H1 (cell line): ENCODE results near the gene MARCHF2.

Experiments used
- CEBPB ChIP-seq: IDR thresholded peaks from 2 replicates; pipeline ENCODE4 v1.6.1; 2012; ENCODE audit warnings: low read depth, low read length
- EGR1 ChIP-seq: IDR thresholded peaks from 2 replicates; pipeline ENCODE4 v1.6.1; 2011; ENCODE audit warnings: low read depth, low read length, borderline replicate concordance
- MAFK ChIP-seq: IDR thresholded peaks from 2 replicates; pipeline ENCODE4 v1.6.1; 2012; ENCODE audit warnings: low read depth, mild to moderate bottlenecking, improper control_type of control experiment, low read length
- POLR2A ChIP-seq, 2 experiments: IDR thresholded peaks; 1 replicate in 1 of 2; 2 replicates in 1 of 2; pipeline ENCODE4 v1.6.1; 2011; ENCODE audit warnings: low read depth in 2 of 2, low read length in 2 of 2, mild to moderate bottlenecking in 2 of 2; ENCODE audit errors: control extremely low read depth in 1 of 2
- TAF1 ChIP-seq: IDR thresholded peaks from 2 replicates; pipeline ENCODE4 v1.6.1; 2011; ENCODE audit warnings: mild to moderate bottlenecking, low read depth, low read length
- TF ChIP-seq, protein P1 (sequence below), 3 experiments: IDR thresholded peaks; 1 replicate in 2 of 3; 2 replicates in 1 of 3; pipeline versions ENCODE4 v1.5.1 to v1.6.1; 2011; ENCODE audit warnings: low read length in 3 of 3, mild to moderate bottlenecking in 3 of 3, inconsistent platforms in 2 of 3, low read depth in 1 of 3, moderate library complexity in 1 of 3; ENCODE audit not compliant: insufficient read depth in 1 of 3; ENCODE audit errors: control extremely low read depth in 1 of 3
- TF ChIP-seq, protein P2 (sequence below): fragments of 300-600 bp; sonication (generic); IDR thresholded peaks from 2 replicates; pipeline ENCODE4 v1.7.1; 2012; ENCODE audit warnings: low read length, moderate library complexity, mild to moderate bottlenecking, inconsistent platforms; ENCODE audit not compliant: insufficient replicate concordance

DNA sequence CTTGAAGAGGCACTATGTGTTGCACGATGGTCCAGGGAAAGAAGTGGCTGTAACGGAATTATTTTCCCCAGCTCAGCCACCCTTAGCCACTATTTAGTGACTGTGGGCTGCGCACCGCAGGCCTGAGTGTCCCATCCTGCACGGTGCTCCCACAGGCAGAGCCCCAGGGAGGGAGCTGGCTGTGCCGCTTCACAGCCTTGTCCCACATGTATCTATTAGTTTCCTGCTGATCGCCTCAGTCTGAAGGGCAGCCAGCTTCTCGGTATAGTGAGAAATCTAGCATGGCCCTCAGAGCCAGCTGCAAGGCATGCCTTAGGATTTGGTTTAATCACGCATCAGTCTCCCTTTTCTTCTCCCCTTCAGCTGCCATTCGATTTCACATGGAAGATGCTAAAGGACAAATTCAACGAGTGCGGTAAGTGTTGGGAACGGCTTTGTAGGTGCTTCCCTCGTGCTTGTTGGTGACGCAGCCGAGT, 73.6 kb downstream of the MARCHF2 start:
- TF ChIP-seq, protein P1, sequence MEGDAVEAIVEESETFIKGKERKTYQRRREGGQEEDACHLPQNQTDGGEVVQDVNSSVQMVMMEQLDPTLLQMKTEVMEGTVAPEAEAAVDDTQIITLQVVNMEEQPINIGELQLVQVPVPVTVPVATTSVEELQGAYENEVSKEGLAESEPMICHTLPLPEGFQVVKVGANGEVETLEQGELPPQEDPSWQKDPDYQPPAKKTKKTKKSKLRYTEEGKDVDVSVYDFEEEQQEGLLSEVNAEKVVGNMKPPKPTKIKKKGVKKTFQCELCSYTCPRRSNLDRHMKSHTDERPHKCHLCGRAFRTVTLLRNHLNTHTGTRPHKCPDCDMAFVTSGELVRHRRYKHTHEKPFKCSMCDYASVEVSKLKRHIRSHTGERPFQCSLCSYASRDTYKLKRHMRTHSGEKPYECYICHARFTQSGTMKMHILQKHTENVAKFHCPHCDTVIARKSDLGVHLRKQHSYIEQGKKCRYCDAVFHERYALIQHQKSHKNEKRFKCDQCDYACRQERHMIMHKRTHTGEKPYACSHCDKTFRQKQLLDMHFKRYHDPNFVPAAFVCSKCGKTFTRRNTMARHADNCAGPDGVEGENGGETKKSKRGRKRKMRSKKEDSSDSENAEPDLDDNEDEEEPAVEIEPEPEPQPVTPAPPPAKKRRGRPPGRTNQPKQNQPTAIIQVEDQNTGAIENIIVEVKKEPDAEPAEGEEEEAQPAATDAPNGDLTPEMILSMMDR (IDR thresholded peaks at IDR 0.05; ENCODE audit: control extremely low read depth in 1 of 3, insufficient read depth in 1 of 3, low read depth in 1 of 3, low read length in 3 of 3), result no peak
- no peak for TF ChIP-seq MAFK
- no peak for TF ChIP-seq CEBPB
- TF ChIP-seq, protein P2, sequence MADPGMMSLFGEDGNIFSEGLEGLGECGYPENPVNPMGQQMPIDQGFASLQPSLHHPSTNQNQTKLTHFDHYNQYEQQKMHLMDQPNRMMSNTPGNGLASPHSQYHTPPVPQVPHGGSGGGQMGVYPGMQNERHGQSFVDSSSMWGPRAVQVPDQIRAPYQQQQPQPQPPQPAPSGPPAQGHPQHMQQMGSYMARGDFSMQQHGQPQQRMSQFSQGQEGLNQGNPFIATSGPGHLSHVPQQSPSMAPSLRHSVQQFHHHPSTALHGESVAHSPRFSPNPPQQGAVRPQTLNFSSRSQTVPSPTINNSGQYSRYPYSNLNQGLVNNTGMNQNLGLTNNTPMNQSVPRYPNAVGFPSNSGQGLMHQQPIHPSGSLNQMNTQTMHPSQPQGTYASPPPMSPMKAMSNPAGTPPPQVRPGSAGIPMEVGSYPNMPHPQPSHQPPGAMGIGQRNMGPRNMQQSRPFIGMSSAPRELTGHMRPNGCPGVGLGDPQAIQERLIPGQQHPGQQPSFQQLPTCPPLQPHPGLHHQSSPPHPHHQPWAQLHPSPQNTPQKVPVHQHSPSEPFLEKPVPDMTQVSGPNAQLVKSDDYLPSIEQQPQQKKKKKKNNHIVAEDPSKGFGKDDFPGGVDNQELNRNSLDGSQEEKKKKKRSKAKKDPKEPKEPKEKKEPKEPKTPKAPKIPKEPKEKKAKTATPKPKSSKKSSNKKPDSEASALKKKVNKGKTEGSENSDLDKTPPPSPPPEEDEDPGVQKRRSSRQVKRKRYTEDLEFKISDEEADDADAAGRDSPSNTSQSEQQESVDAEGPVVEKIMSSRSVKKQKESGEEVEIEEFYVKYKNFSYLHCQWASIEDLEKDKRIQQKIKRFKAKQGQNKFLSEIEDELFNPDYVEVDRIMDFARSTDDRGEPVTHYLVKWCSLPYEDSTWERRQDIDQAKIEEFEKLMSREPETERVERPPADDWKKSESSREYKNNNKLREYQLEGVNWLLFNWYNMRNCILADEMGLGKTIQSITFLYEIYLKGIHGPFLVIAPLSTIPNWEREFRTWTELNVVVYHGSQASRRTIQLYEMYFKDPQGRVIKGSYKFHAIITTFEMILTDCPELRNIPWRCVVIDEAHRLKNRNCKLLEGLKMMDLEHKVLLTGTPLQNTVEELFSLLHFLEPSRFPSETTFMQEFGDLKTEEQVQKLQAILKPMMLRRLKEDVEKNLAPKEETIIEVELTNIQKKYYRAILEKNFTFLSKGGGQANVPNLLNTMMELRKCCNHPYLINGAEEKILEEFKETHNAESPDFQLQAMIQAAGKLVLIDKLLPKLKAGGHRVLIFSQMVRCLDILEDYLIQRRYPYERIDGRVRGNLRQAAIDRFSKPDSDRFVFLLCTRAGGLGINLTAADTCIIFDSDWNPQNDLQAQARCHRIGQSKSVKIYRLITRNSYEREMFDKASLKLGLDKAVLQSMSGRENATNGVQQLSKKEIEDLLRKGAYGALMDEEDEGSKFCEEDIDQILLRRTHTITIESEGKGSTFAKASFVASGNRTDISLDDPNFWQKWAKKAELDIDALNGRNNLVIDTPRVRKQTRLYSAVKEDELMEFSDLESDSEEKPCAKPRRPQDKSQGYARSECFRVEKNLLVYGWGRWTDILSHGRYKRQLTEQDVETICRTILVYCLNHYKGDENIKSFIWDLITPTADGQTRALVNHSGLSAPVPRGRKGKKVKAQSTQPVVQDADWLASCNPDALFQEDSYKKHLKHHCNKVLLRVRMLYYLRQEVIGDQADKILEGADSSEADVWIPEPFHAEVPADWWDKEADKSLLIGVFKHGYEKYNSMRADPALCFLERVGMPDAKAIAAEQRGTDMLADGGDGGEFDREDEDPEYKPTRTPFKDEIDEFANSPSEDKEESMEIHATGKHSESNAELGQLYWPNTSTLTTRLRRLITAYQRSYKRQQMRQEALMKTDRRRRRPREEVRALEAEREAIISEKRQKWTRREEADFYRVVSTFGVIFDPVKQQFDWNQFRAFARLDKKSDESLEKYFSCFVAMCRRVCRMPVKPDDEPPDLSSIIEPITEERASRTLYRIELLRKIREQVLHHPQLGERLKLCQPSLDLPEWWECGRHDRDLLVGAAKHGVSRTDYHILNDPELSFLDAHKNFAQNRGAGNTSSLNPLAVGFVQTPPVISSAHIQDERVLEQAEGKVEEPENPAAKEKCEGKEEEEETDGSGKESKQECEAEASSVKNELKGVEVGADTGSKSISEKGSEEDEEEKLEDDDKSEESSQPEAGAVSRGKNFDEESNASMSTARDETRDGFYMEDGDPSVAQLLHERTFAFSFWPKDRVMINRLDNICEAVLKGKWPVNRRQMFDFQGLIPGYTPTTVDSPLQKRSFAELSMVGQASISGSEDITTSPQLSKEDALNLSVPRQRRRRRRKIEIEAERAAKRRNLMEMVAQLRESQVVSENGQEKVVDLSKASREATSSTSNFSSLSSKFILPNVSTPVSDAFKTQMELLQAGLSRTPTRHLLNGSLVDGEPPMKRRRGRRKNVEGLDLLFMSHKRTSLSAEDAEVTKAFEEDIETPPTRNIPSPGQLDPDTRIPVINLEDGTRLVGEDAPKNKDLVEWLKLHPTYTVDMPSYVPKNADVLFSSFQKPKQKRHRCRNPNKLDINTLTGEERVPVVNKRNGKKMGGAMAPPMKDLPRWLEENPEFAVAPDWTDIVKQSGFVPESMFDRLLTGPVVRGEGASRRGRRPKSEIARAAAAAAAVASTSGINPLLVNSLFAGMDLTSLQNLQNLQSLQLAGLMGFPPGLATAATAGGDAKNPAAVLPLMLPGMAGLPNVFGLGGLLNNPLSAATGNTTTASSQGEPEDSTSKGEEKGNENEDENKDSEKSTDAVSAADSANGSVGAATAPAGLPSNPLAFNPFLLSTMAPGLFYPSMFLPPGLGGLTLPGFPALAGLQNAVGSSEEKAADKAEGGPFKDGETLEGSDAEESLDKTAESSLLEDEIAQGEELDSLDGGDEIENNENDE, result no peak
- no peak for TF ChIP-seq EGR1
- TF ChIP-seq TAF1, result no peak
- TF ChIP-seq POLR2A (IDR thresholded peaks at IDR 0.05; ENCODE audit: control extremely low read depth in 1 of 2, low read depth in 2 of 2, low read length in 2 of 2), result 0 out of 3 replicates have a peak, but pooled peaks of 1 of the 2 experiments have one; percentile 21
